A549 (cell line): ENCODE results near the gene TAF1B. TPM values are rescaled to one million over a fixed set of nuclear protein-coding genes. Genes with fewer than 3 reads are reported as not detected.
A peak's percentile ranks its signal among the peaks of the same experiment; 100 is the strongest.
"Not testable (repeated sequence)": the region's sequence is repeated elsewhere in the genome, so short reads cannot be mapped to it uniquely, and the experiment has no call there.

Source experiments
- ATAC-seq, 2 experiments: fragments of 200-7000 bp in 1 of 2; fragments of >200 bp in 1 of 2; cut with Nextera tagmentation in 1 of 2; cut with Tn5 transposase in 1 of 2; 3 replicates each; pipeline versions ENCODE4 v1.8.0 to v1.9.1; 2018 to 2020; ENCODE audit warnings: mild to moderate bottlenecking in 1 of 2, moderate library complexity in 1 of 2
- CTCF ChIA-PET: fragments of 300-600 bp; sonication (Branson Sonifier 250); formaldehyde crosslinking; extraction: SDS; loops from one replicate; lab custom pipeline; 2021; ENCODE audit warnings: antibody characterized with exemption, inconsistent platforms; lab: Yijun Ruan, JAX
- POLR2A ChIA-PET: fragments of 350-600 bp; formaldehyde crosslinking; extraction: SDS; loops from one replicate; lab custom pipeline; 2021; ENCODE audit warnings: antibody characterized with exemption, inconsistent platforms; lab: Yijun Ruan, JAX
- DNase-seq, 2 experiments: peaks; one replicate each; pipeline versions ENCODE4 v3.0.0 to v3.0.0-alpha.2; 2011 to 2016; ENCODE audit warnings: low read depth in 1 of 2, low spot score in 1 of 2
- FAIRE-seq: peaks from 2 replicates; lab custom pipeline; 2011; peaks lifted over from hg19 to GRCh38; lab: Jason Lieb, UNC
- H3K27ac ChIP-seq, 2 experiments: fragments of >200 bp; sonication (Bioruptor Twin); formaldehyde crosslinking; 3 replicates each; pipeline ENCODE4 v1.5.1; 2016 to 2017
- H3K4me1 ChIP-seq: fragments of >200 bp; sonication (Bioruptor Twin); formaldehyde crosslinking; 3 replicates; pipeline ENCODE4 v1.6.1; 2016
- H3K4me2 ChIP-seq: fragments of >200 bp; sonication (Bioruptor Twin); formaldehyde crosslinking; 3 replicates; pipeline ENCODE4 v1.6.1; 2016
- H3K4me3 ChIP-seq: fragments of >200 bp; sonication (Bioruptor Twin); formaldehyde crosslinking; 3 replicates; pipeline ENCODE4 v1.5.1; 2016
- H3K9me3 ChIP-seq: fragments of >200 bp; sonication (Bioruptor Twin); formaldehyde crosslinking; 3 replicates; pipeline ENCODE4 v1.6.1; 2016
- CHD2 ChIP-seq: fragments of 150-350 bp; IDR thresholded peaks from 2 replicates; pipeline ENCODE4 v1.6.1; 2014; ENCODE audit warnings: low read length; ENCODE audit not compliant: partially characterized antibody
- CHD4 ChIP-seq: fragments of 200-600 bp; sonication (generic); IDR thresholded peaks from 2 replicates; pipeline ENCODE4 v1.6.1; 2016; ENCODE audit warnings: antibody characterized with exemption, mild to moderate bottlenecking, borderline replicate concordance
- CTCF ChIP-seq: fragments of >200 bp; sonication (Bioruptor Twin); formaldehyde crosslinking; IDR thresholded peaks from 3 replicates; pipeline ENCODE4 v1.5.1; 2016
- EHF ChIP-seq: fragments of 250-450 bp; sonication (Bioruptor Pico); IDR thresholded peaks from 2 replicates; pipeline ENCODE4 v1.5.0; 2020; ENCODE audit warnings: mild to moderate bottlenecking
- ESRRA ChIP-seq: fragments of 150-350 bp; IDR thresholded peaks from 2 replicates; pipeline ENCODE4 v1.6.1; 2014; ENCODE audit warnings: mild to moderate bottlenecking, low read length, borderline replicate concordance
- HDAC2 ChIP-seq: fragments of 200-600 bp; sonication (generic); IDR thresholded peaks from 2 replicates; pipeline ENCODE4 v1.6.1; 2016
- HES2 ChIP-seq: fragments of >200 bp; sonication (Bioruptor Twin); formaldehyde crosslinking; IDR thresholded peaks from 2 replicates; pipeline ENCODE4 v1.6.1; 2016
- HEYL ChIP-seq: fragments of 250-450 bp; sonication (Bioruptor Pico); IDR thresholded peaks from 2 replicates; pipeline ENCODE4 v1.8.0; 2021; ENCODE audit warnings: mild to moderate bottlenecking, moderate library complexity
- HOXB13 ChIP-seq: fragments of 250-450 bp; sonication (Bioruptor Pico); IDR thresholded peaks from 2 replicates; pipeline ENCODE4 v1.5.0; 2020; ENCODE audit warnings: low read depth, mild to moderate bottlenecking, moderate library complexity
- MAFK ChIP-seq: fragments of 450-650 bp; IDR thresholded peaks from 2 replicates; pipeline ENCODE4 v1.6.1; 2014; ENCODE audit not compliant: partially characterized antibody
- MAZ ChIP-seq: fragments of 150-350 bp; IDR thresholded peaks from 2 replicates; pipeline ENCODE4 v1.6.1; 2014; ENCODE audit warnings: antibody characterized with exemption, low read depth, low read length, borderline replicate concordance
- POLR2A ChIP-seq: IDR thresholded peaks from 2 replicates; pipeline ENCODE4 v1.6.1; 2012; ENCODE audit warnings: mild to moderate bottlenecking, low read length
- RAD21 ChIP-seq, 2 experiments: fragments of >200 bp in 1 of 2; sonication (Bioruptor Twin) in 1 of 2; formaldehyde crosslinking in 1 of 2; IDR thresholded peaks in 1 of 2; conservative IDR thresholded peaks in 1 of 2; 2 replicates in 1 of 2; 3 replicates in 1 of 2; pipeline ENCODE4 v1.6.1; 2012 to 2018; ENCODE audit warnings: inconsistent platforms in 1 of 2
- RCOR1 ChIP-seq: fragments of 150-350 bp; IDR thresholded peaks from 2 replicates; pipeline ENCODE4 v1.6.1; 2014; ENCODE audit warnings: antibody characterized with exemption, low read length, low read depth
- RNF2 ChIP-seq: fragments of 200-600 bp; sonication (generic); IDR thresholded peaks from 2 replicates; pipeline ENCODE4 v1.6.1; 2016; ENCODE audit warnings: low read depth, mild to moderate bottlenecking, antibody characterized with exemption, moderate library complexity, borderline replicate concordance
- SMC3 ChIP-seq: fragments of >200 bp; sonication (Bioruptor Twin); formaldehyde crosslinking; IDR thresholded peaks from 3 replicates; pipeline ENCODE4 v1.6.1; 2018; ENCODE audit warnings: inconsistent platforms
- TFCP2L1 ChIP-seq: fragments of 250-450 bp; sonication (Bioruptor Pico); IDR thresholded peaks from 2 replicates; pipeline ENCODE4 v1.5.0; 2021; ENCODE audit warnings: mild to moderate bottlenecking
- USF2 ChIP-seq: fragments of 450-650 bp; IDR thresholded peaks from 2 replicates; pipeline ENCODE4 v1.6.1; 2014; ENCODE audit warnings: antibody characterized with exemption
- whole genome bisulfite sequencing: methylation state at CpG from one replicate; pipeline ENCODE4 v1.1.6; 2017; ENCODE audit errors: missing lambda C conversion rate; 5-methylcytosine and 5-hydroxymethylcytosine counted together
- polyA plus RNA-seq, 4 experiments: library from polyadenylated mRNA; depleted of rRNA in 3 of 4; stranded (reverse); fragments of >200 nt; fragmentation: RNase III in 1 of 4; extraction: RNeasy Plus Mini Kit Qiagen cat#74134 plus additional on column Dnase treatment in 1 of 4; gene quantifications; 2 replicates in 3 of 4; 3 replicates in 1 of 4; pipeline ENCODE4 v1.2.3, GENCODE V29; 2011 to 2017
- TF ChIP-seq, protein P1 (sequence below): fragments of 250-450 bp; sonication (Bioruptor Pico); IDR thresholded peaks from 2 replicates; pipeline ENCODE4 v1.5.0; 2020; ENCODE audit warnings: low read depth, mild to moderate bottlenecking, moderate library complexity
- TF ChIP-seq, protein P2 (sequence below): fragments of 200-600 bp; sonication (generic); IDR thresholded peaks from 2 replicates; pipeline ENCODE4 v1.6.1; 2016; ENCODE audit warnings: antibody characterized with exemption, mild to moderate bottlenecking, moderate library complexity

The TAF1B gene
- polyA plus RNA-seq, 2 of the 4 experiments (the other 2 are of a cell fraction) = 40.6 to 51.7 TPM

DNA sequence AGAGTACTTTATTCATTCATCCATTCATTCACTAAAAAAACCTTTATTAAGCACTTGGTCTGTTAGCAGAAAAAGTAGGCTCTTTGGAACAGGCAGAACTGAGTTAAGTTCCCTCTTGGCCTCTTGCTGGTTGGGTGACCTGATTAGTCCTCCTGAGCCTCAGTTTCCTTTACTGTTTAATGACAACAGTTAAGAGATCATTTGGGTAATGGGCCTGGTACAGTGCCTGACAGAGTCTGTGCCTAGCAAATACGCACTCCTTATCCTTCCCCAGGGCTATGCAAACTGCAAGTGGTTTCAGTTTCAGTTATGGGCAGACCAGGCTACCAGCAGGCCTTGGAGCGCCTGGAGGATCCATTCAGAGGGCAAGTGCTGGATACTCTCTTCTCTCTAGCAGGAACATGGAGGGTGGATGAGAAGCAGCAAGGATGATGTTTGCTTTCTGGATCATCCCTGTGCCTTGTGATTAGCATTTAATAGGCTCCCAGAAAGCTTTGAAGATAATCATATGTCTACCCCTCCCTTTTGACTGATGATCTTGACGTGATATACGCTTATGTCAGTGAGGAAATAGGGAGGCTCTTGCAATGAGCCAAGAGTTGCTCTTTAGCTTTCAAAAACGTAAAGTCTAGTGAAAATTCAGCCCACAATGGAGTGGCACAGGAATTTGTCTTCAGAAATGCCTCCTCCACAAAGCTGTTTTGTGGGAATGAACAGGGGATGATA, 12.4 kb upstream of the TAF1B start:
- CTCF ChIA-PET = interaction anchor here (0.9 to 2.4 kb wide), 4 partner anchors 11 to 84 kb away, joined by 3 to 28 read pairs (median 4); partner anchors contain the start of gene TAF1B

GRCh38 chr2:9831670-9832069, 11.6 kb upstream of the TAF1B start:
- H3K4me2 ChIP-seq = no peak overlapping the region
- CTCF ChIA-PET = interaction anchor here (0.9 to 2.4 kb wide), 4 partner anchors 10 to 83 kb away, joined by 3 to 28 read pairs (median 4); partner anchors contain the start of gene TAF1B
- FAIRE-seq (no peak), ATAC-seq (no peak), DNase-seq (no peak)
- WGBS = 65% methylated on average over 6 of the region's 6 CpGs
- no peak overlapping the region for H3K27ac ChIP-seq
- no peak for TF ChIP-seq RAD21 (conservative IDR thresholded peaks at IDR 0.05 in 1 of 2, IDR thresholded peaks at IDR 0.05 in 1 of 2)
- TF ChIP-seq HES2 = no peak
- no peak for TF ChIP-seq TFCP2L1 (CRISPR knock-in tag)
- no peak for TF ChIP-seq MAFK
- H3K4me1 ChIP-seq = no peaks in the 10 kb centered on the region
- POLR2A ChIA-PET = no interaction called here
- no peaks in the 10 kb centered on the region for H3K9me3 ChIP-seq
- no peak overlapping the region for H3K4me3 ChIP-seq

More for the DNA sequence above, 12.4 kb upstream of the TAF1B start:
- no peak overlapping the region for H3K4me2 ChIP-seq
- no peaks in the 10 kb centered on the region for H3K9me3 ChIP-seq
- POLR2A ChIA-PET = no interaction called here
- 55% methylated on average over 5 of the region's 5 CpGs for WGBS
- no peak overlapping the region for H3K27ac ChIP-seq
- FAIRE-seq (no peak), DNase-seq (no peak), ATAC-seq (peak in 1 of 2 experiments; percentile 43; a peak in 1 of 6 replicates)
- no peaks in the 10 kb centered on the region for H3K4me1 ChIP-seq
- no peak for TF ChIP-seq HEYL (CRISPR knock-in tag)
- TF ChIP-seq, protein P1, sequence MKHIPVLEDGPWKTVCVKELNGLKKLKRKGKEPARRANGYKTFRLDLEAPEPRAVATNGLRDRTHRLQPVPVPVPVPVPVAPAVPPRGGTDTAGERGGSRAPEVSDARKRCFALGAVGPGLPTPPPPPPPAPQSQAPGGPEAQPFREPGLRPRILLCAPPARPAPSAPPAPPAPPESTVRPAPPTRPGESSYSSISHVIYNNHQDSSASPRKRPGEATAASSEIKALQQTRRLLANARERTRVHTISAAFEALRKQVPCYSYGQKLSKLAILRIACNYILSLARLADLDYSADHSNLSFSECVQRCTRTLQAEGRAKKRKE = no peak
- TF ChIP-seq, protein P2, sequence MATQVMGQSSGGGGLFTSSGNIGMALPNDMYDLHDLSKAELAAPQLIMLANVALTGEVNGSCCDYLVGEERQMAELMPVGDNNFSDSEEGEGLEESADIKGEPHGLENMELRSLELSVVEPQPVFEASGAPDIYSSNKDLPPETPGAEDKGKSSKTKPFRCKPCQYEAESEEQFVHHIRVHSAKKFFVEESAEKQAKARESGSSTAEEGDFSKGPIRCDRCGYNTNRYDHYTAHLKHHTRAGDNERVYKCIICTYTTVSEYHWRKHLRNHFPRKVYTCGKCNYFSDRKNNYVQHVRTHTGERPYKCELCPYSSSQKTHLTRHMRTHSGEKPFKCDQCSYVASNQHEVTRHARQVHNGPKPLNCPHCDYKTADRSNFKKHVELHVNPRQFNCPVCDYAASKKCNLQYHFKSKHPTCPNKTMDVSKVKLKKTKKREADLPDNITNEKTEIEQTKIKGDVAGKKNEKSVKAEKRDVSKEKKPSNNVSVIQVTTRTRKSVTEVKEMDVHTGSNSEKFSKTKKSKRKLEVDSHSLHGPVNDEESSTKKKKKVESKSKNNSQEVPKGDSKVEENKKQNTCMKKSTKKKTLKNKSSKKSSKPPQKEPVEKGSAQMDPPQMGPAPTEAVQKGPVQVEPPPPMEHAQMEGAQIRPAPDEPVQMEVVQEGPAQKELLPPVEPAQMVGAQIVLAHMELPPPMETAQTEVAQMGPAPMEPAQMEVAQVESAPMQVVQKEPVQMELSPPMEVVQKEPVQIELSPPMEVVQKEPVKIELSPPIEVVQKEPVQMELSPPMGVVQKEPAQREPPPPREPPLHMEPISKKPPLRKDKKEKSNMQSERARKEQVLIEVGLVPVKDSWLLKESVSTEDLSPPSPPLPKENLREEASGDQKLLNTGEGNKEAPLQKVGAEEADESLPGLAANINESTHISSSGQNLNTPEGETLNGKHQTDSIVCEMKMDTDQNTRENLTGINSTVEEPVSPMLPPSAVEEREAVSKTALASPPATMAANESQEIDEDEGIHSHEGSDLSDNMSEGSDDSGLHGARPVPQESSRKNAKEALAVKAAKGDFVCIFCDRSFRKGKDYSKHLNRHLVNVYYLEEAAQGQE = no peak
- no peak for TF ChIP-seq ESRRA
- no peak for TF ChIP-seq POLR2A
- no peak for TF ChIP-seq EHF (CRISPR knock-in tag)
- TF ChIP-seq CHD4 = no peak
- no peak for TF ChIP-seq MAZ
- TF ChIP-seq CTCF = no peak
- no peak for TF ChIP-seq TFCP2L1 (CRISPR knock-in tag)
- TF ChIP-seq RAD21 (conservative IDR thresholded peaks at IDR 0.05 in 1 of 2, IDR thresholded peaks at IDR 0.05 in 1 of 2) = no peak
- no peak overlapping the region for H3K4me3 ChIP-seq

DNA sequence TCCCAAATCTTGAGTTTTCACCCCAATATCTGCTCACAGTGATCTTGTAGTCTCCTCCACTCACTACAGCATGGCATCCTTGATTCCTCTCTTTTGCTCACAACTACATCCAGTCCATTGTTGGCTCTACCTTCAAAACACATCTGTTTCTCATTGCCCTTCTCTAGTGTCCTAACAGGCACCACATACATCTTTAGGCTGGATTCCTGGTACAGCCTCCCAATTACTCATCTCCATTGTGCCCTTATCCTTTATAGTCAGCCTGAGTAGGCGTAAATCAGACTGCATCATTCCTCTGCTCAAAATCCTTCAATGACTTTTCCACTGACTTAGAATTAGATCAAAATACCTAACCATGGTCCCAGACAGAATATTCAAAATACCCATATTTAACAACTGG, 10.7 kb upstream of the TAF1B start:
- 90% methylated on average over 1 of the region's 1 CpG for WGBS
- Histone ChIP-seq H3K4me1 (no peaks in the 10 kb centered on the region), H3K9me3 (no peaks in the 10 kb centered on the region), H3K4me2 (no peak overlapping the region), H3K4me3 (no peak overlapping the region), H3K27ac (no peak overlapping the region)
- POLR2A ChIA-PET = no interaction called here
- TF ChIP-seq RCOR1 (no peak), RNF2 (no peak), HOXB13 (CRISPR knock-in tag) (no peak), CHD2 (no peak), SMC3 (no peak), USF2 (no peak), HDAC2 (no peak)
- FAIRE-seq (no peak), ATAC-seq (no peak), DNase-seq (no peak)
- CTCF ChIA-PET = no interaction called here

- POLR2A ChIA-PET = interaction anchor here (1.1 kb wide), 1 partner anchor 8 kb away, joined by 3 read pairs; the partner anchor contains the start of gene TAF1B
- not testable (repeated sequence) for FAIRE-seq, ATAC-seq, H3K4me1 ChIP-seq, DNase-seq, H3K4me2 ChIP-seq, H3K9me3 ChIP-seq, H3K4me3 ChIP-seq, H3K27ac ChIP-seq
- WGBS = 29% methylated on average over 1 of the region's 1 CpG
- CTCF ChIA-PET = interaction anchor here (1.9 kb wide), 1 partner anchor 20 kb away, joined by 13 read pairs; no protein-coding TSS in a partner anchor
These were observed 8.2 kb upstream of the TAF1B start for GRCh38 chr2:9835068-9835467.
